Left ventricle myocardium inferior (tissue), 1 donor: ENCODE data around the gene CDKL1. TPM values are rescaled to one million over a fixed set of nuclear protein-coding genes. Genes with fewer than 3 reads are reported as not detected.
"Not testable (repeated sequence)": the region's sequence is repeated elsewhere in the genome, so short reads cannot be mapped to it uniquely, and the experiment has no call there.

Source experiments
- DNase-seq: peaks from one replicate; pipeline ENCODE4 v3.0.0-alpha.2; 2020
- H3K27ac ChIP-seq: fragments of 200-600 bp; replicated peaks from 2 replicates; pipeline ENCODE4 v1.8.0; 2021
- H3K27me3 ChIP-seq: fragments of 200-600 bp; 2 replicates; pipeline ENCODE4 v1.8.0; 2021; ENCODE audit warnings: low read depth
- H3K36me3 ChIP-seq: fragments of 200-600 bp; 2 replicates; pipeline ENCODE4 v1.8.0; 2021
- H3K4me1 ChIP-seq: fragments of 200-600 bp; 2 replicates; pipeline ENCODE4 v1.8.0; 2021
- H3K4me3 ChIP-seq: fragments of 200-600 bp; 2 replicates; pipeline ENCODE4 v1.8.0; 2021; ENCODE audit warnings: mild to moderate bottlenecking, moderate library complexity
- H3K9me3 ChIP-seq: fragments of 200-600 bp; replicated peaks from 2 replicates; pipeline ENCODE4 v1.8.0; 2021
- intact Hi-C: fragments of 100-400 bp; cut with micrococcal nuclease; formaldehyde crosslinking; loops from one replicate; pipeline ENCODE4 v1.11.0; 2022
- total RNA-seq: library from RNA; stranded (reverse); fragmentation: NEBNext Ultra II Directional; extraction: Animal tissue kit (Norgen Biotek cat#: 25700); gene quantifications from one replicate; pipeline ENCODE4 v1.2.1, GENCODE V29; 2021
- TF ChIP-seq, protein P1 (sequence below): fragments of 200-600 bp; IDR thresholded peaks from 2 replicates; pipeline ENCODE4 v1.8.0; 2021; ENCODE audit warnings: antibody characterized with exemption, mild to moderate bottlenecking, borderline replicate concordance
- donor health status: DM: no; HTN: yes; CAD: no; lungs with severe emphysema.

The CDKL1 gene
- total RNA-seq, 1 donor from 2014 or later = 1.3 TPM

DNA sequence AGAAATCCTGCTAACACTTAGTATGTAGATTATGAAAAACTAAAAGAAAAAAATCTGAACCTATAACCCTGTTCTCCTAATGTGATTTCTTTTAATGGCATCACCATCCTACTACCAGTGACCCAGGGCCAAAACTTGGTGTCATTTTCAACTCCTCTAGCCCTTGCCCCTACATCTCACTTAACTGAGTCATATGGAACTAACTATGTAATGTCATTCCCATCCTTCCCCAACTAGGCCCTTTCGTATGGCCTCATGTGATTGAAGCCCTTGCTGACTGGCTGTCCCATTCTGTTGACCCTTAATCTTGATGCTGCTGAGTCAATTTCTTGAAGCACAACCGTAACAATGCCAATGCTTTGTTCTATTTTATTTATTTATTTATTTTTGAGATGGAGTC, 77.0 kb downstream of the CDKL1 start:
- Histone ChIP-seq H3K27me3 (no peaks in the 10 kb centered on the region), H3K36me3 (peaks cover 17% of the 10 kb centered on the region), H3K4me3 (no peak overlapping the region), H3K9me3 (no peaks in the 10 kb centered on the region), H3K4me1 (peaks cover 24% of the 10 kb centered on the region), H3K27ac (no peak overlapping the region)
- intact Hi-C loops = loop anchor here (2.0 to 10.0 kb wide), 2 partner anchors 75 to 211 kb away; partner anchors contain the start of gene CDKL1
- TF ChIP-seq, protein P1, sequence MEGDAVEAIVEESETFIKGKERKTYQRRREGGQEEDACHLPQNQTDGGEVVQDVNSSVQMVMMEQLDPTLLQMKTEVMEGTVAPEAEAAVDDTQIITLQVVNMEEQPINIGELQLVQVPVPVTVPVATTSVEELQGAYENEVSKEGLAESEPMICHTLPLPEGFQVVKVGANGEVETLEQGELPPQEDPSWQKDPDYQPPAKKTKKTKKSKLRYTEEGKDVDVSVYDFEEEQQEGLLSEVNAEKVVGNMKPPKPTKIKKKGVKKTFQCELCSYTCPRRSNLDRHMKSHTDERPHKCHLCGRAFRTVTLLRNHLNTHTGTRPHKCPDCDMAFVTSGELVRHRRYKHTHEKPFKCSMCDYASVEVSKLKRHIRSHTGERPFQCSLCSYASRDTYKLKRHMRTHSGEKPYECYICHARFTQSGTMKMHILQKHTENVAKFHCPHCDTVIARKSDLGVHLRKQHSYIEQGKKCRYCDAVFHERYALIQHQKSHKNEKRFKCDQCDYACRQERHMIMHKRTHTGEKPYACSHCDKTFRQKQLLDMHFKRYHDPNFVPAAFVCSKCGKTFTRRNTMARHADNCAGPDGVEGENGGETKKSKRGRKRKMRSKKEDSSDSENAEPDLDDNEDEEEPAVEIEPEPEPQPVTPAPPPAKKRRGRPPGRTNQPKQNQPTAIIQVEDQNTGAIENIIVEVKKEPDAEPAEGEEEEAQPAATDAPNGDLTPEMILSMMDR = no peak
- DNase-seq = no peak

DNA sequence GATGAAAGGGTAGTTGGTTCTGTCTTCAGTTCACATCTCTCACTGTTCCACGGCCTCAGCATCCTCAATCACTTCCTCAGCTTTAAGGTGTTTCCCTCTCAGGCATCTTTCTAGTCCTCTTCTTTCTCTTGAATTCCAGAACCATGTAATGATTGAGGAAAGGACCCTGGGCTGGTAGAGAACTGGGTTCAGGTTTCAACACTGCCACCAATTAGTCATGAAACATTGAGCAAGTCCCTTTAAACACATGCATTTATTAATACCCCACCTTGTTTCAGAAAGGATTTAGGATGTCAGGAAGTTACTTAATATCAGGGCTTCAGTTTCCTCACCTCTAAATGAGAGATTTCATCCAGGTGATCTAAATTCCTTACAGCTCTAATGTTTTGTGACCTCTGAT, 77.4 kb downstream of the CDKL1 start:
- Histone ChIP-seq H3K9me3 (no peaks in the 10 kb centered on the region), H3K27ac (no peak overlapping the region), H3K4me1 (peaks cover 24% of the 10 kb centered on the region), H3K36me3 (peaks cover 12% of the 10 kb centered on the region), H3K27me3 (no peaks in the 10 kb centered on the region), H3K4me3 (no peak overlapping the region)
- intact Hi-C loops = no loop called here
- TF ChIP-seq, protein P1 = no peak
- DNase-seq = no peak

DNA sequence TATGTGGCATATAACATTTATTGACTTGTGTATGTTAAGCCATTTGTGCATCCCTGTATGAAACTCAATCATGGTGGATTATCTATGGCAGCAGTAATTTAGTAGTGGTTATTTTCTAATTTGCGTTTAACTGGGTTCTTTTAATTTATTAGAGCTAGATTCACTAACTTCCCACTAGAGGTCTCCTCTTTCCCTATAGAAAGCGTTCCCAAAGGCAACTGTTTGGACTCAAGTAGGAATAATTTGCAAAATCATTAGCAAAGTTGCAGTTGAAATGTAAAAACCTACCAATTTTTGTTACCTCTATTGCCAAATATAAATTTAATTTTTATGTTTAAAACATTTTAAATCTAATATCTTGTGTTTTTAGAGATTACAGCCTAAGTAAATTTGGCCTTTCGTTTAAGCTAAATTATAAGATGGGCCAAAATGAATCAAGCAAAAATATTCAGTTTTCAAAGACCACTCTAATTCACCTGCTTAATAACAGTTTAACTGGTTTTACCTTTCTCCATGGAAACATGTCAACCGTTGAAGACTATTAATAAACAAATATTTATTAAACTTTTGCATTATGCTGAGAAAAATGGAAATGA, 78.6 kb downstream of the CDKL1 start:
- Histone ChIP-seq H3K4me3 (no peak overlapping the region), H3K4me1 (peaks cover 30% of the 10 kb centered on the region), H3K27me3 (no peaks in the 10 kb centered on the region), H3K36me3 (peaks cover 3% of the 10 kb centered on the region), H3K27ac (no peak overlapping the region), H3K9me3 (no peaks in the 10 kb centered on the region)
- TF ChIP-seq, protein P1 = peak; percentile 74
- no peak for DNase-seq
- intact Hi-C loops = no loop called here

DNA sequence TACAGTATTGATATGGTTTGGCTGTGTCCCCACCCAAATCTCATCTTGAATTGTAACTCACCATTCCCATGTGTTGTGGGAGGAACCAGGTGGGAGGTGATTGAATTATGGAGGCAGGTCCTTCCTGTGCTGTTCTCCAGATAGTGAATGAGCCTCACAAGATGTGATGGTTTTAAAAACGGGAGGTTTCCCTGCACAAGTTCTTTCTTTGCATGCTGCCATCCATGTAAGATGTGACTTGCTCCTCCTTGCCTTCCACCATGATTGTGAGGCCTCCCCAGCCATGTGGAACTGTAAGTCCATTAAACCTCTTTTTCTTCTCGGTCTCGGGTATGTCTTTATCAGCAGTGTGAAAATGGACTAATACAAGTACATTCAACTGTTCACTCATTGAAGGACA, 82.6 kb downstream of the CDKL1 start:
- DNase-seq, H3K27me3 ChIP-seq, H3K36me3 ChIP-seq, intact Hi-C loops, H3K9me3 ChIP-seq, H3K27ac ChIP-seq, H3K4me3 ChIP-seq: not testable (repeated sequence)
- H3K4me1 ChIP-seq = peaks cover 37% of the 10 kb centered on the region

DNA sequence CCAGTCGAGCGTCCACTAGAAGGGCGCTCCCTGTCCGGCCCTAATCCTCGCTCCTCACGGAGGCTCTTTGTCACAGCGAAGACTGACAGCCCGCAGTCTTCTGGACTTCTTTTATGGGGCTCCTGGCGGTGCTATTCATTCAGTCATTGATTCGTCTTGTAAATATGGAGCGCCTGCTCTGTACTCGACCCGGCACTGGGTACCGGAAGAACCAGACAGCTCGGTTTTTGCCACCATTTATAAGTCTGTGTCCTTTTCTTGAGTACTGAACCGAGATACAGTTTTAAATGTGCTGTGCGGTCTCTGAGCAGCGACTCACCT, 84.0 kb downstream of the CDKL1 start:
- H3K4me1 ChIP-seq = peaks cover 29% of the 10 kb centered on the region
- H3K4me3 ChIP-seq = peak overlapping the region; percentile 90
- DNase-seq = no peak
- H3K27ac ChIP-seq = peak overlapping the region; percentile 97
- no peaks in the 10 kb centered on the region for H3K27me3 ChIP-seq
- H3K9me3 ChIP-seq = no peaks in the 10 kb centered on the region
- intact Hi-C loops = no loop called here
- no peaks in the 10 kb centered on the region for H3K36me3 ChIP-seq
- TF ChIP-seq, protein P1 = no peak

DNA sequence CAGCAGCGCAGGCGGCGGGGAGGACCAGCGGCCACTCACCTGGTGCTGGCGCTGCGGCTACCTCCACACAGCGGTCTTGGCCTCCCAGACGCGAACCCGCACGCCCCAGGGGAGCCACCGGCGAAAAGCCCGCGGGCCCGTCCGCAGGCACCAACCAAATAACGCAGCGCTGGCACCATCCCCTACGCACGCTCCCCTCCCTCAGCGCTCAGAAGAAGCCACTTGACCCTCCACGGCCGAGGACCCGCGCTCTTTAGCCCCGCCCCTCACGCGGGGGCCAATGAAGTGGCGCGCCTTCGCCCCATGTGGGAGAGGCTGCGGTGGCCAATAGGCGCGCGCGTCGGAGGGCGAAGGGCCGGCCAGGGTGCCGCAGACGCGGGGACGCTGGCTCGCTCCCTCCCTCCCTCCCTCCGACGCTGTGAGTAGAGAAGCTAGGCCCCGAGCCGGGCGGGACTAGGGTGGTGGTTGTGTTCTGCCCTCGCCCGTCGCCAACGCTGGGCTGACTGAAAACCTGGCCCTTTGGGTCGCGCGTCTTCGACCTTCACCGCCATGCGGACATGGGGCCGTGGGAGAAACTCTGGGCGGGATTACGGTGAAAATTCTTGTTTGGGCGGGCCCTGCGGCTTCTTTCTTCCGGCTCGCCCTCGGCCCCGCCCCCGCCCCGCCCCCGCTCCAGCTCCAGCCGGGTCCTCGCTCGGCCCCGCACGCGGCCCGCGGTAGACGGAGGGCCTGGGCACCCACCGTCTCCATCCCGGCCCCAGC, 84.5 kb downstream of the CDKL1 start, which contains the start of the genes DMAC2L and L2HGDH:
Gene DMAC2L, plus strand, starts transcription at position 353 of the 762 bp plus-strand sequence. CDS start 9,164 bp downstream, outside the sequence.
Gene L2HGDH, minus strand, starts transcription at position 258 of the 762 bp plus-strand sequence. Its CDS starts 79 bp downstream, at position 179.
- intact Hi-C loops = no loop called here
- TF ChIP-seq, protein P1 = no peak
- peak; percentile 93 for DNase-seq
- Histone ChIP-seq H3K27ac (peak within 1 kb of the TSS; percentile 97), H3K9me3 (no peaks in the 10 kb centered on the region), H3K4me1 (peaks cover 27% of the 10 kb centered on the region), H3K4me3 (peak within 1 kb of the TSS; percentile 90), H3K36me3 (no peaks in the 10 kb centered on the region), H3K27me3 (no peaks in the 10 kb centered on the region)
